Heart left ventricle (tissue), 16 donors: ENCODE results near the gene FSD1. TPM values are rescaled to one million over a fixed set of nuclear protein-coding genes. Genes with fewer than 3 reads are reported as not detected.

Experiments used
- ATAC-seq, 4 donors: fragments of 200-7000 bp; cut with Tn5 transposase; one replicate each; pipeline ENCODE4 v1.9.1; 2020 to 2022; ENCODE audit warnings: moderate library complexity in 4 of 4, mild to moderate bottlenecking in 3 of 4, moderate number of reproducible peaks in 1 of 4
- DNase-seq, 5 donors: peaks; one replicate each; pipeline ENCODE4 v3.0.0-alpha.2; 2020
- H3K27ac ChIP-seq, 12 donors: fragments of 200-600 bp; sonication (generic) in 4 of 12; one replicate each; pipeline versions ENCODE4 v1.5.0 to v1.8.0; 2016 to 2022; ENCODE audit warnings: mild to moderate bottlenecking in 2 of 12
- H3K27me3 ChIP-seq, 9 donors: fragments of 200-600 bp; sonication (generic) in 2 of 9; one replicate each; pipeline versions ENCODE4 v1.5.1 to v1.8.0; 2016 to 2022; ENCODE audit warnings: mild to moderate bottlenecking in 3 of 9
- H3K36me3 ChIP-seq, 9 donors: fragments of 200-600 bp; sonication (generic) in 2 of 9; one replicate each; pipeline versions ENCODE4 v1.5.0 to v1.8.0; 2018 to 2022; ENCODE audit warnings: mild to moderate bottlenecking in 2 of 9
- H3K4me1 ChIP-seq, 12 donors: fragments of 200-600 bp; sonication (generic) in 4 of 12; one replicate each; pipeline versions ENCODE4 v1.5.0 to v1.8.0; 2016 to 2022; ENCODE audit warnings: mild to moderate bottlenecking in 3 of 12
- H3K4me3 ChIP-seq, 12 donors: fragments of 200-600 bp; sonication (generic) in 4 of 12; one replicate each; pipeline versions ENCODE4 v1.5.0 to v1.8.0; 2017 to 2022; ENCODE audit warnings: mild to moderate bottlenecking in 9 of 12, moderate library complexity in 4 of 12
- H3K9me3 ChIP-seq, 12 donors: fragments of 200-600 bp; sonication (generic) in 4 of 12; one replicate each; pipeline versions ENCODE4 v1.5.0 to v1.8.0; 2016 to 2022; ENCODE audit warnings: mild to moderate bottlenecking in 1 of 12
- POLR2A ChIP-seq, 2 donors: fragments of 450-650 bp; IDR thresholded peaks; one replicate each; pipeline ENCODE4 v1.6.1; 2017; ENCODE audit warnings: antibody characterized with exemption in 2 of 2, mild to moderate bottlenecking in 2 of 2, moderate library complexity in 2 of 2
- WGBS, 4 donors: extraction: QIAGEN DNeasy Blood & Tissue Kit in 2 of 4; methylation state at CpG; one replicate each; pipeline versions ENCODE4 v1.1.5 to v1.1.7; 2013 to 2018; 5-methylcytosine and 5-hydroxymethylcytosine counted together
- intact Hi-C, 10 donors: fragments of 100-400 bp; cut with DNase I; formaldehyde crosslinking; loops; one replicate each; pipeline versions ENCODE4 v1.11.1 to v1.14.2; 2022
- polyA plus RNA-seq, 2 donors: library from polyadenylated mRNA; stranded (reverse); fragments of 200-250 nt; gene quantifications; one replicate each; pipeline ENCODE4 v1.2.3, GENCODE V29; 2013
- total RNA-seq, 9 donors: library from RNA; depleted of rRNA in 2 of 9; stranded (reverse); fragments of >200 nt in 2 of 9; fragmentation: NEBNext Ultra II Directional in 3 of 9; extraction: Animal tissue kit (Norgen Biotek cat#: 25700) in 3 of 9; gene quantifications; one replicate each; pipeline versions ENCODE4 v1.1.0 to v1.2.4, GENCODE V29; 2016 to 2023
- TF ChIP-seq, protein P1 (sequence below), 12 donors: fragments of 200-600 bp; sonication (generic) in 4 of 12; IDR thresholded peaks; one replicate each; pipeline versions ENCODE4 v1.5.0 to v1.8.0; 2018 to 2022; ENCODE audit warnings: antibody characterized with exemption in 12 of 12, mild to moderate bottlenecking in 5 of 12
- donor health status: ischemic (EF 13 %, LVEDD 7.1; RV severe dilation, severe dysfunction).
- donor health status: healthy with polysubstance abuse.
- donor health status: DM: no; HTN: yes; CAD: no.
- donor health status: DM: no; HTN: no; CAD: no.
- donor health status: ischemic (EF 25% LVEDD 6.9; RV normal size, moderate dysfunction).
- donor health status: ischemic (EF 25% LVEDD 5.7; RV mildly dilated, moderate dysfunction).
- donor health status: healthy.
- donor health status: DM: yes; HTN: yes; CAD: no.
- donor health status: ischemic (EF 35%, LVEDD 5.7; RV mildly dilated, moderate dysfunction).
- donor health status: nonischemic (EF 11% LVEDD 7.7; RV severe dilation, severe dysfunction).
- donor health status: DM: yes; HTN: yes; CAD: no.
- donor health status: PGD.
- donor health status: ischemic (EF 29% LVEDD 5.4; RV normal size, mild dysfunction).
- donor health status: nonischemic (EF 23%, LVEDD 6.1; RV moderate dilation, normal function).

FSD1 gene
- total and polyA plus RNA-seq, 11 donors: 0.04 to 1.2 TPM; not detected in 9

DNA sequence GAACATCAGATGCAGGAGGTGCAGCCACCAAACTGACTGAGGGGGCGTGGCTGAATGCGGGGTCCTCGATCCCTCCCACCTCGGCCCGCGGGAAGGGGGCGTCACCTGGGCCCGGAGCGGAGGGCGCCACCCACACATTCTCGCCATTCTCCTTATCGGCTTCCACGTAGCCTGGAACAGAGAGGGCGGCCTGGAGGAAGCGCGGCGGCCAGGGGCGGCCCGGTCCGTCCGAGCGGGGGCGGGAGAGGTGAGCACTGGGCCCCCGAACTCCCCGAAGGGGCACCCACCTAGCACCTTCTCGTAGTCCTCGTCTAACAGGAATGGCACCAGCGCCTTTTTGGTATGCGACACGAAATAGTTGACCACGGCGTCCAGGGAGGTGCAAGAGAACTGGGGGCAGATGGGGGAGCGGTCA is 22.4 kb downstream of the FSD1 start:
- ATAC-seq (no peak), DNase-seq (no peak)
- no peak overlapping the region for H3K27ac ChIP-seq
- peak overlapping the region in 9 of 12 donors; percentile 45 to 62 (median 53) for H3K4me3 ChIP-seq
- 8 to 22% (median 17%) methylated on average over 15 to 33 of the region's 33 CpGs for WGBS, 4 donors
- no peak for TF ChIP-seq POLR2A (IDR thresholded peaks at IDR 0.05)
- TF ChIP-seq, protein P1, sequence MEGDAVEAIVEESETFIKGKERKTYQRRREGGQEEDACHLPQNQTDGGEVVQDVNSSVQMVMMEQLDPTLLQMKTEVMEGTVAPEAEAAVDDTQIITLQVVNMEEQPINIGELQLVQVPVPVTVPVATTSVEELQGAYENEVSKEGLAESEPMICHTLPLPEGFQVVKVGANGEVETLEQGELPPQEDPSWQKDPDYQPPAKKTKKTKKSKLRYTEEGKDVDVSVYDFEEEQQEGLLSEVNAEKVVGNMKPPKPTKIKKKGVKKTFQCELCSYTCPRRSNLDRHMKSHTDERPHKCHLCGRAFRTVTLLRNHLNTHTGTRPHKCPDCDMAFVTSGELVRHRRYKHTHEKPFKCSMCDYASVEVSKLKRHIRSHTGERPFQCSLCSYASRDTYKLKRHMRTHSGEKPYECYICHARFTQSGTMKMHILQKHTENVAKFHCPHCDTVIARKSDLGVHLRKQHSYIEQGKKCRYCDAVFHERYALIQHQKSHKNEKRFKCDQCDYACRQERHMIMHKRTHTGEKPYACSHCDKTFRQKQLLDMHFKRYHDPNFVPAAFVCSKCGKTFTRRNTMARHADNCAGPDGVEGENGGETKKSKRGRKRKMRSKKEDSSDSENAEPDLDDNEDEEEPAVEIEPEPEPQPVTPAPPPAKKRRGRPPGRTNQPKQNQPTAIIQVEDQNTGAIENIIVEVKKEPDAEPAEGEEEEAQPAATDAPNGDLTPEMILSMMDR (IDR thresholded peaks at IDR 0.05): no peak
- peaks cover 0 to 5% (median 0%) of the 10 kb centered on the region in 9 donors for H3K27me3 ChIP-seq
- intact Hi-C loops: loop anchor here in 2 of 10 donors (5.0 to 10.0 kb wide), 2 partner anchors 62 to 75 kb away; partner anchors contain the start of genes CHAF1A (in 1 of the 2) and SH3GL1 (in 1 of the 2)
- H3K4me1 ChIP-seq: peaks cover 0 to 24% (median 16%) of the 10 kb centered on the region in 12 donors
- no peaks in the 10 kb centered on the region for H3K36me3 ChIP-seq
- no peaks in the 10 kb centered on the region for H3K9me3 ChIP-seq

DNA sequence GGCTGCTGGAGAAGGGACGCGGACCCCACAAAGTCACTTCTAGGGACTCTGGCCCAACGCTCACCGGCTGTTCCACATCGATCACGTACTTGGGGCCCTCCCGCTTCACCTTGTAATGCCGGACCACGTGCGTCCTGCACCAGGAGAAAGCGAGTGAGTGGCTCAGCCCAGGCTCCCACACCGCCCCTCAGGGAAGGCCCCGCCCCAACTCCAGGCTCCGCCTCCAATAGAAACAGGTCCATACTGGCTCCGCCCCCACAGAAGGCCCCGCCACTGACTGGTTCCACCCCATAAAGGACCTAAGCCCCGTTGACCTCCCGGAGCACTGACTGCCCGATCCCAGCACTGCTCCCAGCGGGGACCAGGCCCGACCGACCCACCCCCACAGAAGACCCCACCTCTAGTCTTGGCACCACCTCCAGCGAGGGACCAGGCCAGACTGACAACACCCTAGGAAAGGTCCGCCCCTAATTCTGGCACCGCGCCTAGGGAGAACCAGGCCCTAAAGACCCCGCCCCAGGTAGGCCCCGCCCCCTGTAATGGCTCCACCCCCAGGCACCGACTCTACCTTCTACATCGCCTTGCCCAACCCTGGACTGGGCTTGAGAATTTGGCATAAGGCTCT is 23.0 kb downstream of the FSD1 start:
- WGBS, 4 donors: 1 to 8% (median 5%) methylated on average over 19 to 30 of the region's 30 CpGs
- H3K4me3 ChIP-seq: peak overlapping the region in 11 of 12 donors; percentile 6 to 62 (median 53)
- TF ChIP-seq, protein P1 (IDR thresholded peaks at IDR 0.05): no peak
- TF ChIP-seq POLR2A (IDR thresholded peaks at IDR 0.05): no peak
- intact Hi-C loops: loop anchor here in 2 of 10 donors (5.0 to 10.0 kb wide), 2 partner anchors 63 to 75 kb away; partner anchors contain the start of genes CHAF1A (in 1 of the 2) and SH3GL1 (in 1 of the 2)
- H3K9me3 ChIP-seq: no peaks in the 10 kb centered on the region
- peak; percentile 48 to 86 (median 73) for DNase-seq
- peak; percentile 23 to 60 (median 47) for ATAC-seq
- H3K27ac ChIP-seq: no peak overlapping the region
- H3K36me3 ChIP-seq: no peaks in the 10 kb centered on the region
- H3K4me1 ChIP-seq: peaks cover 0 to 24% (median 16%) of the 10 kb centered on the region in 12 donors
- H3K27me3 ChIP-seq: peaks cover 0 to 5% (median 0%) of the 10 kb centered on the region in 9 donors

DNA sequence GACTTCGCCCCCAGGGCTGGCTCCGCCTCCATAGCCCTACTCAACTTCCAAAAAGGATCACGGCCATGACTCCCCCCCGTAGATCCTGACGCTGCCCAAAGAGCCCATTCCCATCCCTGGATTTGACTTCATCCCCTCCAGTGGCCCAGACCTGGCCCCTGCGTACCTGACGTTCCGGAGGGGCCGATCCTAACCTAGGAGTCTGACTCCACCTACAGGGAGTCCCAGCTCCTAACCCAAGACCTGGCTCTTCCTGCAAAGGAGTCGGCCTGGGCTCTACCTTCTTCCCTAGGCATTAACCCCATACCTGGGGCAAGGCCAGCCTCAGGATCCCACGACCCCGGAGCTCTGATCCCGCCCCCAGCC is 23.5 kb downstream of the FSD1 start:
- TF ChIP-seq, protein P1 (IDR thresholded peaks at IDR 0.05): no peak
- H3K9me3 ChIP-seq: no peaks in the 10 kb centered on the region
- intact Hi-C loops: loop anchor here in 2 of 10 donors (5.0 to 10.0 kb wide), 2 partner anchors 63 to 74 kb away; partner anchors contain the start of genes CHAF1A (in 1 of the 2) and SH3GL1 (in 1 of the 2)
- peaks cover 0 to 24% (median 16%) of the 10 kb centered on the region in 12 donors for H3K4me1 ChIP-seq
- DNase-seq (peak in 1 of 5 donors; percentile 37), ATAC-seq (peak in 1 of 4 donors; percentile 2)
- 4 to 12% (median 9%) methylated on average over 12 to 13 of the region's 13 CpGs for WGBS, 4 donors
- peak overlapping the region in 1 of 12 donors; percentile 32 for H3K27ac ChIP-seq
- peaks cover 0 to 5% (median 0%) of the 10 kb centered on the region in 9 donors for H3K27me3 ChIP-seq
- peak overlapping the region in 11 of 12 donors; percentile 6 to 62 (median 53) for H3K4me3 ChIP-seq
- no peaks in the 10 kb centered on the region for H3K36me3 ChIP-seq
